Chondrocyte (in vitro differentiated cells): ENCODE data around the gene CLK2. TPM values are rescaled to one million over a fixed set of nuclear protein-coding genes. Genes with fewer than 3 reads are reported as not detected.
"Not testable (repeated sequence)": the region's sequence is repeated elsewhere in the genome, so short reads cannot be mapped to it uniquely, and the experiment has no call there.

Experiments
- DNase-seq: peaks from one replicate; pipeline ENCODE4 v3.0.0; 2021; ENCODE audit warnings: mixed read lengths, low spot score
- H3K27ac Mint-ChIP-seq: one replicate; pipeline ENCODE4 v1.8.0; 2021; ENCODE audit warnings: mild to moderate bottlenecking, moderate library complexity, mixed read lengths; ENCODE audit not compliant: unreplicated experiment
- H3K27me3 Mint-ChIP-seq: 2 replicates; pipeline ENCODE4 v1.8.0; 2021; ENCODE audit warnings: low read depth, mixed read lengths
- H3K36me3 Mint-ChIP-seq: 2 replicates; pipeline ENCODE4 v1.8.0; 2021; ENCODE audit warnings: low read depth, mixed read lengths
- H3K4me1 Mint-ChIP-seq: 2 replicates; pipeline ENCODE4 v1.8.0; 2021; ENCODE audit warnings: low read depth, mild to moderate bottlenecking, mixed read lengths
- H3K4me3 Mint-ChIP-seq: one replicate; pipeline ENCODE4 v1.8.0; 2021; ENCODE audit warnings: mild to moderate bottlenecking, moderate library complexity, mixed read lengths; ENCODE audit not compliant: unreplicated experiment
- H3K9me3 Mint-ChIP-seq: 2 replicates; pipeline ENCODE4 v1.8.0; 2021; ENCODE audit warnings: low read depth, mixed read lengths
- total RNA-seq: library from RNA; stranded (reverse); gene quantifications from 3 replicates; pipeline ENCODE4 v1.2.1, GENCODE V29; 2021
- TF ChIP-seq, protein P1 (sequence below): fragments of 200-600 bp; sonication (generic); IDR thresholded peaks from 2 replicates; pipeline ENCODE4 v1.5.0; 2021; ENCODE audit warnings: antibody characterized with exemption, mild to moderate bottlenecking, moderate library complexity

CLK2 gene
- total RNA-seq, 1 donor from 2014 or later = 36.7 TPM

- Mint-ChIP-seq H3K4me3 (no peak overlapping the region), H3K4me1 (no peaks in the 10 kb centered on the region), H3K27ac (no peak overlapping the region), H3K36me3 (no peaks in the 10 kb centered on the region), H3K27me3 (peaks cover 4% of the 10 kb centered on the region), H3K9me3 (no peaks in the 10 kb centered on the region)
- TF ChIP-seq, protein P1, sequence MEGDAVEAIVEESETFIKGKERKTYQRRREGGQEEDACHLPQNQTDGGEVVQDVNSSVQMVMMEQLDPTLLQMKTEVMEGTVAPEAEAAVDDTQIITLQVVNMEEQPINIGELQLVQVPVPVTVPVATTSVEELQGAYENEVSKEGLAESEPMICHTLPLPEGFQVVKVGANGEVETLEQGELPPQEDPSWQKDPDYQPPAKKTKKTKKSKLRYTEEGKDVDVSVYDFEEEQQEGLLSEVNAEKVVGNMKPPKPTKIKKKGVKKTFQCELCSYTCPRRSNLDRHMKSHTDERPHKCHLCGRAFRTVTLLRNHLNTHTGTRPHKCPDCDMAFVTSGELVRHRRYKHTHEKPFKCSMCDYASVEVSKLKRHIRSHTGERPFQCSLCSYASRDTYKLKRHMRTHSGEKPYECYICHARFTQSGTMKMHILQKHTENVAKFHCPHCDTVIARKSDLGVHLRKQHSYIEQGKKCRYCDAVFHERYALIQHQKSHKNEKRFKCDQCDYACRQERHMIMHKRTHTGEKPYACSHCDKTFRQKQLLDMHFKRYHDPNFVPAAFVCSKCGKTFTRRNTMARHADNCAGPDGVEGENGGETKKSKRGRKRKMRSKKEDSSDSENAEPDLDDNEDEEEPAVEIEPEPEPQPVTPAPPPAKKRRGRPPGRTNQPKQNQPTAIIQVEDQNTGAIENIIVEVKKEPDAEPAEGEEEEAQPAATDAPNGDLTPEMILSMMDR = no peak
- no peak for DNase-seq
Observed at GRCh38 chr1:155295942-155296267, 22.6 kb upstream of the CLK2 start.

GRCh38 chr1:155295183-155295941 is 22.1 kb upstream of the CLK2 start:
- Mint-ChIP-seq H3K36me3 (no peaks in the 10 kb centered on the region), H3K4me3 (no peak overlapping the region), H3K27me3 (peaks cover 4% of the 10 kb centered on the region), H3K27ac (no peak overlapping the region), H3K4me1 (no peaks in the 10 kb centered on the region), H3K9me3 (no peaks in the 10 kb centered on the region)
- no peak for DNase-seq
- TF ChIP-seq, protein P1 = no peak

- no peak overlapping the region for H3K27ac Mint-ChIP-seq
- H3K9me3 Mint-ChIP-seq = no peaks in the 10 kb centered on the region
- DNase-seq = no peak
- H3K4me1 Mint-ChIP-seq = no peaks in the 10 kb centered on the region
- no peak overlapping the region for H3K4me3 Mint-ChIP-seq
- no peaks in the 10 kb centered on the region for H3K36me3 Mint-ChIP-seq
- TF ChIP-seq, protein P1 = no peak
- peaks cover 4% of the 10 kb centered on the region for H3K27me3 Mint-ChIP-seq
Observed at GRCh38 chr1:155294520-155295182, 21.3 kb upstream of the CLK2 start.

DNA sequence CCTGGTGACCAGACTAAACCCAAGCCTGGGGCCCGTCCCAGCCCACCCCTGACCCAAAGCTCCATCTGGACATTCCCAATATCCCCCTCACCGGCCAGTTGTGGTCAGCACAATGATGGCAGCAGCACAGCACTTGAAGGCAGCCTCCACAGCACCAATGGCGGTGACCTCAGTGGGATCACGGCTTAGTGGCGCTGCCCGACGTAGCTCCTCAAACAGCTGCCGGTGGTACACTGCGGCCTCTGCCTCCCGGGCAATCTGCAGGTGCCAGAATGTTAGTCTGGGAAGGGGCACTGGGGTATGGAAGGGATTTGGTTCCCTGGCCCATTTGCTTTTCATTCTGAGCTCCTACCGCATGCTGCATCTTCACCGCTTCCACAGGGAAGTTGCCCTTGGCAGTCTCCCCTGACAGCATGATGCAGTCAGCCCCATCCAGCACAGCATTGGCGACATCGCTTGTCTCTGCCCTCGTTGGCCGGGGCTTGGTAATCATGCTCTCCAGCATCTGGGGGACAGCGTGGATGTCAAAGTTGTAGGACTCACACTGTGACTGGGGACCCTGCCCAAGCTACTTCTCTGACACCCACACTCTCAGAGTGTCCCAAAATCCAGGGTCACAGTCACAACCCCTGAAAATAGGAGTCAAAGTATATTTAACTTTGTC is 19.9 kb upstream of the CLK2 start:
- no peaks in the 10 kb centered on the region for H3K9me3 Mint-ChIP-seq
- no peaks in the 10 kb centered on the region for H3K36me3 Mint-ChIP-seq
- no peak overlapping the region for H3K27ac Mint-ChIP-seq
- H3K4me3 Mint-ChIP-seq = no peak overlapping the region
- peaks cover 4% of the 10 kb centered on the region for H3K27me3 Mint-ChIP-seq
- H3K4me1 Mint-ChIP-seq = no peaks in the 10 kb centered on the region
- no peak for DNase-seq
- TF ChIP-seq, protein P1 = no peak

DNA sequence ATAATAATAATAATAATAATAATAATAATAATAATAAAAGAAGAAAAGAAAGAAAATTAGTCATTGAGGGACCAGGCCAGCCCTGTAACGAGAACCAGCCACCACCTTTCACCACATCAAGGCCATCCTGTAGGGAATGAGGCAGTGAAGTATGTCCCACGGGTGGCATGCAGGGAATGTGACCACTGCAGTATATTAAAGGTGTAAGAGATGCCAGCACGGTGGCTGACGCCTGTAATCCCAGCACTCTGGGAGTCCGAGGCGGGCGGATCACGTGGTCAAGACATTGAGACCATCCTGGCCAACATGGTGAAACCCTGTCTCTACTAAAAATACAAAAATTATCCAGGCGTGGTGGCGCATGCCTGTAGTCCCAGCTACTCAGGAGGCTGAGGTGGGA is 17.7 kb upstream of the CLK2 start:
- not testable (repeated sequence) for H3K4me3 Mint-ChIP-seq, H3K27ac Mint-ChIP-seq, H3K27me3 Mint-ChIP-seq, H3K4me1 Mint-ChIP-seq, H3K36me3 Mint-ChIP-seq, DNase-seq, H3K9me3 Mint-ChIP-seq
